ENCODE measurements around the gene CBY3. TPM values are rescaled to one million over a fixed set of nuclear protein-coding genes. Genes with fewer than 3 reads are reported as not detected.

CBY3 gene
- total RNA-seq (under 1 TPM in 3 of 5 donors, not detected in 2; 0.50 to 0.66 (median 0.57) TPM), total RNA-seq (0 to 0.84 (median 0.21) reads per million in 29 experiments)
- not detected for total RNA-seq (2013)

GRCh38 chr5:179680780-179681401 is at the start of gene CBY3:
Gene CBY3, minus strand, starts transcription at chr5:179681034. Its CDS starts 116 bp downstream, at chr5:179680918.
- Histone ChIP-seq H3K4me3 (ENCODE audit: control insufficient read depth in 1 of 2, extremely low read depth in 1 of 2, low read length in 1 of 2) (no peak within 1 kb of the TSS), H3K27me3 (replicated peaks in 1 of 2; ENCODE audit: control insufficient read depth in 2 of 2, extremely low read depth in 1 of 2, insufficient read depth in 2 of 2, low read length in 1 of 2) (peaks cover 0 to 3% of the 10 kb centered on the region in 2 experiments), H3K4me1 (ENCODE audit: control insufficient read depth in 1 of 2, extremely low read depth in 1 of 2, insufficient read depth in 2 of 2, low read length in 2 of 2) (peaks cover 6 to 43% of the 10 kb centered on the region in 2 experiments), H3K36me3 (ENCODE audit: control insufficient read depth in 2 of 2, extremely low read depth in 1 of 2, insufficient read depth in 1 of 2, low read length in 1 of 2) (no peaks in the 10 kb centered on the region), H3K27ac (ENCODE audit: low read length) (no peak within 1 kb of the TSS), H3K9me3 (no peaks in the 10 kb centered on the region)
- Mint-ChIP-seq H3K36me3 (no peaks in the 10 kb centered on the region), H3K4me3 (peak within 1 kb of the TSS; percentile 63 to 99 (median 70)), H3K27ac (peak within 1 kb of the TSS; percentile 77 to 83), H3K9me3 (no peaks in the 10 kb centered on the region), H3K27me3 (no peaks in the 10 kb centered on the region), H3K4me1 (peaks cover 30 to 34% (median 31%) of the 10 kb centered on the region in 3 donors)
- POLR2A ChIA-PET = interaction anchor here in 1 of 2 donors (0.7 kb wide), 1 partner anchor 24 kb away, joined by 10 read pairs; no protein-coding TSS in a partner anchor
- WGBS (ENCODE audit: insufficient coverage) = 100% methylated on average over 2 of the region's 5 CpGs
- CTCF ChIA-PET = no interaction called here
- ATAC-seq (replicated peaks in 1 of 4) (no peak), DNase-seq (no peak)

- no peak overlapping the region for H3K27ac Mint-ChIP-seq
- CTCF ChIA-PET = no interaction called here
These were observed 49.5 kb upstream of the CBY3 start for GRCh38 chr5:179730356-179730755.

DNA sequence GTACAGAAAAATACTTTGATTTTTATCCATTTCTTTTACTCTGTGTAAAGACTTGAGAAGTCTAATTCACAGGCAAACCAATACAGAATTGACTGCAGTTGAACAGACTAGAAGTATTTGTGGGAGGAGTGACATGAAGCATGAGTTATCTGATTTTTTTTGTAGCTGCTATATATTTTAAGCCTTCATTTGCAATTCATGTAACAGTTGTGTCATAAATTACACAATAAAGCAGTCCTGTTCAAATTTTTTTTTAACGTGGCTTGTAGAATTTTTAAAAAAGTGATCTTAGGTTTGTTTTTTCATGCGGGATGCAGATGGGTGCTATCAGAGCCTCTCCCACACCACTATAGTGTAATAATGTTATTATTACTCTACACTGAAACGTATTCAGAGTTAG is 48.9 kb upstream of the CBY3 start:
- H3K36me3 ChIP-seq (ENCODE audit: control insufficient read depth in 2 of 2, extremely low read depth in 1 of 2, insufficient read depth in 1 of 2, low read length in 1 of 2) = peaks cover 0 to 39% of the 10 kb centered on the region in 2 donors
- no peak overlapping the region for H3K4me3 ChIP-seq (ENCODE audit: control insufficient read depth in 1 of 2, extremely low read depth in 1 of 2, low read length in 1 of 2)
- no peaks in the 10 kb centered on the region for H3K27me3 Mint-ChIP-seq
- H3K27me3 ChIP-seq (replicated peaks in 1 of 2; ENCODE audit: control insufficient read depth in 2 of 2, extremely low read depth in 1 of 2, insufficient read depth in 2 of 2, low read length in 1 of 2) = no peaks in the 10 kb centered on the region
- no CpG with 5 or more reads among the region's 3 CpGs for WGBS (ENCODE audit: insufficient coverage)
- H3K27ac ChIP-seq (ENCODE audit: low read length) = no peak overlapping the region
- peaks cover 25% of the 10 kb centered on the region for H3K36me3 Mint-ChIP-seq
- H3K9me3 ChIP-seq = no peaks in the 10 kb centered on the region
- ATAC-seq (replicated peaks in 1 of 4) (no peak), DNase-seq (no peak)
- H3K4me3 Mint-ChIP-seq = no peak overlapping the region
- CTCF ChIA-PET = no interaction called here
- H3K4me1 Mint-ChIP-seq = peaks cover 15 to 22% (median 20%) of the 10 kb centered on the region in 3 donors
- peak overlapping the region in 1 of 2 donors; percentile 36 for H3K27ac Mint-ChIP-seq
- H3K4me1 ChIP-seq (ENCODE audit: control insufficient read depth in 1 of 2, extremely low read depth in 1 of 2, insufficient read depth in 2 of 2, low read length in 2 of 2) = peaks cover 15% of the 10 kb centered on the region in 2 experiments
- no peaks in the 10 kb centered on the region for H3K9me3 Mint-ChIP-seq
- POLR2A ChIA-PET = no interaction called here

More at GRCh38 chr5:179730356-179730755, 49.5 kb upstream of the CBY3 start:
- DNase-seq (no peak), ATAC-seq (replicated peaks in 1 of 4) (no peak)
- no CpG with 5 or more reads among the region's 3 CpGs for WGBS (ENCODE audit: insufficient coverage)
- Mint-ChIP-seq H3K4me1 (peaks cover 17 to 26% (median 23%) of the 10 kb centered on the region in 3 donors), H3K4me3 (no peak overlapping the region), H3K27me3 (no peaks in the 10 kb centered on the region), H3K36me3 (peaks cover 25% of the 10 kb centered on the region), H3K9me3 (no peaks in the 10 kb centered on the region)
- H3K27ac ChIP-seq (ENCODE audit: low read length) = no peak overlapping the region
- H3K4me3 ChIP-seq (ENCODE audit: control insufficient read depth in 1 of 2, extremely low read depth in 1 of 2, low read length in 1 of 2) = no peak overlapping the region
- H3K36me3 ChIP-seq (ENCODE audit: control insufficient read depth in 2 of 2, extremely low read depth in 1 of 2, insufficient read depth in 1 of 2, low read length in 1 of 2) = peaks cover 0 to 33% of the 10 kb centered on the region in 2 donors
- POLR2A ChIA-PET = no interaction called here
- no peaks in the 10 kb centered on the region for H3K9me3 ChIP-seq
- peaks cover 15 to 22% of the 10 kb centered on the region in 2 experiments for H3K4me1 ChIP-seq (ENCODE audit: control insufficient read depth in 1 of 2, extremely low read depth in 1 of 2, insufficient read depth in 2 of 2, low read length in 2 of 2)
- H3K27me3 ChIP-seq (replicated peaks in 1 of 2; ENCODE audit: control insufficient read depth in 2 of 2, extremely low read depth in 1 of 2, insufficient read depth in 2 of 2, low read length in 1 of 2) = no peaks in the 10 kb centered on the region

- no CpG with 5 or more reads among the region's 4 CpGs for WGBS (ENCODE audit: insufficient coverage)
- H3K27ac Mint-ChIP-seq = no peak overlapping the region
- DNase-seq (no peak), ATAC-seq (replicated peaks in 1 of 4) (no peak)
- CTCF ChIA-PET = interaction anchor here in 1 of 2 donors (0.9 kb wide), 1 partner anchor 26 kb away, joined by 3 read pairs; no protein-coding TSS in a partner anchor
- H3K4me3 Mint-ChIP-seq = no peak overlapping the region
- H3K27me3 Mint-ChIP-seq = no peaks in the 10 kb centered on the region
- peaks cover 29% of the 10 kb centered on the region for H3K36me3 Mint-ChIP-seq
- POLR2A ChIA-PET = no interaction called here
- peaks cover 14 to 18% (median 16%) of the 10 kb centered on the region in 3 donors for H3K4me1 Mint-ChIP-seq
- peaks cover 0 to 42% of the 10 kb centered on the region in 2 donors for H3K36me3 ChIP-seq (ENCODE audit: control insufficient read depth in 2 of 2, extremely low read depth in 1 of 2, insufficient read depth in 1 of 2, low read length in 1 of 2)
- H3K27me3 ChIP-seq (replicated peaks in 1 of 2; ENCODE audit: control insufficient read depth in 2 of 2, extremely low read depth in 1 of 2, insufficient read depth in 2 of 2, low read length in 1 of 2) = no peaks in the 10 kb centered on the region
- H3K9me3 ChIP-seq = no peaks in the 10 kb centered on the region
- H3K27ac ChIP-seq (ENCODE audit: low read length) = no peak overlapping the region
- no peaks in the 10 kb centered on the region for H3K9me3 Mint-ChIP-seq
- H3K4me1 ChIP-seq (ENCODE audit: control insufficient read depth in 1 of 2, extremely low read depth in 1 of 2, insufficient read depth in 2 of 2, low read length in 2 of 2) = peaks cover 10 to 12% of the 10 kb centered on the region in 2 experiments
- H3K4me3 ChIP-seq (ENCODE audit: control insufficient read depth in 1 of 2, extremely low read depth in 1 of 2, low read length in 1 of 2) = no peak overlapping the region
These were observed 48.5 kb upstream of the CBY3 start for GRCh38 chr5:179729303-179729702.

DNA sequence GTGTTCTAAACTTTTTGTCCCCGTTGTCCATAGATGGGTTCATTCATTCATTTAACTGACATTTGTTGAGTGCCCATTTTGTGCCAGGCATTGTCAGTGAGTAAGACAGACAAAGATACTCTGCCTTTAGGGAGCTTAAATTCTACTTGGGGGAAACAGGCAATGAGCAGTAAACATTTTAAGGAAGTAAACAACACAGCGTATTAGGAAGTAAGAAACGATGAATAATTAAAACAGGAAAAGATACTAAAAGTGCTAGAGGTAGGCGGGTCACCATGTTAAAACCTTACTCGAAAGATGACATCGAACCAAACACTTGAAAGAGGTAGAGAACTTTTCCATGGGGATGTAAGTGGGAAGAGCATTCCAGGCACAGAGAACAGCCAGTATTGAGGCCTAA is 46.3 kb upstream of the CBY3 start:
- ChIA-PET CTCF (no interaction called here), POLR2A (no interaction called here)
- Mint-ChIP-seq H3K36me3 (peaks cover 48% of the 10 kb centered on the region), H3K27ac (peak overlapping the region in 1 of 2 donors; percentile 13), H3K4me1 (peaks cover 5 to 11% (median 7%) of the 10 kb centered on the region in 3 donors), H3K4me3 (no peak overlapping the region), H3K27me3 (no peaks in the 10 kb centered on the region), H3K9me3 (no peaks in the 10 kb centered on the region)
- Histone ChIP-seq H3K36me3 (ENCODE audit: control insufficient read depth in 2 of 2, extremely low read depth in 1 of 2, insufficient read depth in 1 of 2, low read length in 1 of 2) (peaks cover 3 to 64% of the 10 kb centered on the region in 2 donors), H3K4me1 (ENCODE audit: control insufficient read depth in 1 of 2, extremely low read depth in 1 of 2, insufficient read depth in 2 of 2, low read length in 2 of 2) (peaks cover 3 to 5% of the 10 kb centered on the region in 2 experiments), H3K4me3 (ENCODE audit: control insufficient read depth in 1 of 2, extremely low read depth in 1 of 2, low read length in 1 of 2) (no peak overlapping the region), H3K27me3 (replicated peaks in 1 of 2; ENCODE audit: control insufficient read depth in 2 of 2, extremely low read depth in 1 of 2, insufficient read depth in 2 of 2, low read length in 1 of 2) (no peaks in the 10 kb centered on the region), H3K27ac (ENCODE audit: low read length) (no peak overlapping the region), H3K9me3 (no peaks in the 10 kb centered on the region)
- WGBS (ENCODE audit: insufficient coverage) = 88% methylated on average over 5 of the region's 6 CpGs
- no peak for DNase-seq
- no peak for ATAC-seq (replicated peaks in 1 of 4)

GRCh38 chr5:179724163-179724562 is 43.3 kb upstream of the CBY3 start:
- H3K27me3 ChIP-seq (replicated peaks in 1 of 2; ENCODE audit: control insufficient read depth in 2 of 2, extremely low read depth in 1 of 2, insufficient read depth in 2 of 2, low read length in 1 of 2) = no peaks in the 10 kb centered on the region
- H3K9me3 ChIP-seq = no peaks in the 10 kb centered on the region
- no peaks in the 10 kb centered on the region for H3K27me3 Mint-ChIP-seq
- WGBS (ENCODE audit: insufficient coverage) = 100% methylated on average over 1 of the region's 4 CpGs
- peak overlapping the region in 1 of 3 donors; percentile 10 for H3K4me3 Mint-ChIP-seq
- DNase-seq (no peak), ATAC-seq (replicated peaks in 1 of 4) (no peak)
- H3K4me1 ChIP-seq (ENCODE audit: control insufficient read depth in 1 of 2, extremely low read depth in 1 of 2, insufficient read depth in 2 of 2, low read length in 2 of 2) = no peaks in the 10 kb centered on the region
- CTCF ChIA-PET = no interaction called here
- no peaks in the 10 kb centered on the region for H3K9me3 Mint-ChIP-seq
- H3K4me1 Mint-ChIP-seq = peaks cover 0 to 5% (median 2%) of the 10 kb centered on the region in 3 donors
- H3K36me3 ChIP-seq (ENCODE audit: control insufficient read depth in 2 of 2, extremely low read depth in 1 of 2, insufficient read depth in 1 of 2, low read length in 1 of 2) = peaks cover 9 to 86% of the 10 kb centered on the region in 2 donors
- H3K27ac ChIP-seq (ENCODE audit: low read length) = no peak overlapping the region
- H3K4me3 ChIP-seq (ENCODE audit: control insufficient read depth in 1 of 2, extremely low read depth in 1 of 2, low read length in 1 of 2) = no peak overlapping the region
- peak overlapping the region; percentile 73 to 82 for H3K27ac Mint-ChIP-seq
- peaks cover 49% of the 10 kb centered on the region for H3K36me3 Mint-ChIP-seq
- POLR2A ChIA-PET = no interaction called here
